Heart right ventricle (tissue), 16 donors: ENCODE data around the gene NIPA2. TPM values are rescaled to one million over a fixed set of nuclear protein-coding genes. Genes with fewer than 3 reads are reported as not detected.
A peak's percentile ranks its signal among the peaks of the same experiment; 100 is the strongest.
"Not testable (repeated sequence)": the region's sequence is repeated elsewhere in the genome, so short reads cannot be mapped to it uniquely, and the experiment has no call there.

ENCODE experiments used
- ATAC-seq, 8 donors: fragments of 200-7000 bp; cut with Tn5 transposase; one replicate each; pipeline ENCODE4 v1.9.1; 2020; ENCODE audit warnings: mild to moderate bottlenecking in 8 of 8, moderate library complexity in 8 of 8, moderate number of reproducible peaks in 1 of 8
- DNase-seq, 2 donors: peaks; one replicate each; pipeline ENCODE4 v3.0.0-alpha.2; 2020
- H3K27ac ChIP-seq, 10 donors: fragments of 200-600 bp; sonication (generic) in 2 of 10; one replicate each; pipeline versions ENCODE4 v1.5.0 to v1.8.0; 2020 to 2022; ENCODE audit warnings: mild to moderate bottlenecking in 3 of 10
- H3K27me3 ChIP-seq, 7 donors: fragments of 200-600 bp; one replicate each; pipeline ENCODE4 v1.8.0; 2021 to 2022; ENCODE audit warnings: mild to moderate bottlenecking in 2 of 7
- H3K36me3 ChIP-seq, 9 donors: fragments of 200-600 bp; sonication (generic) in 1 of 9; one replicate each; pipeline versions ENCODE4 v1.5.0 to v1.8.0; 2020 to 2022; ENCODE audit warnings: mild to moderate bottlenecking in 2 of 9
- H3K4me1 ChIP-seq, 9 donors: fragments of 200-600 bp; sonication (generic) in 1 of 9; one replicate each; pipeline versions ENCODE4 v1.5.0 to v1.8.0; 2020 to 2022; ENCODE audit warnings: mild to moderate bottlenecking in 4 of 9
- H3K4me3 ChIP-seq, 10 donors: fragments of 200-600 bp; sonication (generic) in 2 of 10; one replicate each; pipeline versions ENCODE4 v1.5.0 to v1.8.0; 2020 to 2022; ENCODE audit warnings: mild to moderate bottlenecking in 7 of 10, moderate library complexity in 2 of 10
- H3K9me3 ChIP-seq, 11 donors: fragments of 200-600 bp in 10 of 11; sonication (generic) in 2 of 11; one replicate each; pipeline versions ENCODE4 v1.5.0 to v1.8.0; 2013 to 2022; ENCODE audit warnings: mild to moderate bottlenecking in 2 of 11, control low read depth in 1 of 11, moderate library complexity in 1 of 11
- CTCF ChIP-seq, 9 donors: fragments of 200-600 bp; sonication (generic) in 2 of 9; IDR thresholded peaks; one replicate each; pipeline versions ENCODE4 v1.5.0 to v1.8.0; 2021 to 2022; ENCODE audit warnings: antibody characterized with exemption in 9 of 9, mild to moderate bottlenecking in 5 of 9, moderate library complexity in 1 of 9
- WGBS, 2 donors: extraction: QIAGEN DNeasy Blood & Tissue Kit; methylation state at CpG; one replicate each; pipeline ENCODE4 v1.1.7; 2013; ENCODE audit warnings: inconsistent platforms in 1 of 2; 5-methylcytosine and 5-hydroxymethylcytosine counted together
- intact Hi-C, 10 donors: fragments of 100-400 bp; cut with DNase I; formaldehyde crosslinking; loops; one replicate each; pipeline versions ENCODE4 v1.11.1 to v1.14.2; 2022
- polyA plus RNA-seq, 2 donors: library from polyadenylated mRNA; stranded (reverse); fragments of 200-250 nt; gene quantifications; one replicate each; pipeline ENCODE4 v1.2.3, GENCODE V29; 2013
- total RNA-seq, 10 donors: library from RNA; stranded (reverse); fragmentation: NEBNext Ultra II Directional in 3 of 10; extraction: Animal tissue kit (Norgen Biotek cat#: 25700) in 3 of 10; gene quantifications; one replicate each; pipeline versions ENCODE4 v1.2.1 to v1.2.4, GENCODE V29; 2021 to 2023
- donor health status: Arrhythmogenic right ventricular cardiomyopathy.
- donor health status: ischemic (EF 13 %, LVEDD 7.1; RV severe dilation, severe dysfunction).
- donor health status: healthy with polysubstance abuse.
- donor health status: DM: no; HTN: yes; CAD: no.
- donor health status: DM: no; HTN: no; CAD: no.
- donor health status: ischemic (EF 25% LVEDD 6.9; RV normal size, moderate dysfunction).
- donor health status: ischemic (EF 25% LVEDD 5.7; RV mildly dilated, moderate dysfunction).
- donor health status: healthy.
- donor health status: DM: yes; HTN: yes; CAD: no.
- donor health status: Ischemic cardiomyopathy.
- donor health status: ischemic (EF 35%, LVEDD 5.7; RV mildly dilated, moderate dysfunction).
- donor health status: nonischemic (EF 11% LVEDD 7.7; RV severe dilation, severe dysfunction).
- donor health status: DM: yes; HTN: yes; CAD: no.
- donor health status: PGD.
- donor health status: ischemic (EF 29% LVEDD 5.4; RV normal size, mild dysfunction).
- donor health status: nonischemic (EF 23%, LVEDD 6.1; RV moderate dilation, normal function).

Gene NIPA2
- total and polyA plus RNA-seq, 12 donors, result 4.7 to 30.3 (median 19.3) TPM

- no peaks in the 10 kb centered on the region for H3K9me3 ChIP-seq
- H3K4me1 ChIP-seq, result peaks cover 0 to 10% (median 5%) of the 10 kb centered on the region in 9 donors
- intact Hi-C loops, result no loop called here
- WGBS, 2 donors, result 18 to 26% methylated on average over 2 of the region's 2 CpGs
- no peak overlapping the region for H3K4me3 ChIP-seq
- ATAC-seq (peak in 3 of 8 donors; percentile 62 to 66 (median 63)), DNase-seq (peak in 1 of 2 donors; percentile 28)
- no peak for TF ChIP-seq CTCF (IDR thresholded peaks at IDR 0.05)
- no peaks in the 10 kb centered on the region for H3K27me3 ChIP-seq
- peaks cover 0 to 7% (median 0%) of the 10 kb centered on the region in 9 donors for H3K36me3 ChIP-seq
- H3K27ac ChIP-seq, result no peak overlapping the region
Observed at GRCh38 chr15:22806664-22807063, 31.8 kb upstream of the NIPA2 start.

GRCh38 chr15:22807831-22808230, 30.6 kb upstream of the NIPA2 start:
- H3K9me3 ChIP-seq, DNase-seq, H3K4me3 ChIP-seq, intact Hi-C loops, ATAC-seq, H3K27ac ChIP-seq, H3K27me3 ChIP-seq, H3K4me1 ChIP-seq: not testable (repeated sequence)
- WGBS, 2 donors, result 94 to 95% methylated on average over 9 of the region's 9 CpGs
- peaks cover 0 to 11% (median 0%) of the 10 kb centered on the region in 9 donors for H3K36me3 ChIP-seq

- H3K4me1 ChIP-seq, result peaks cover 0 to 10% (median 5%) of the 10 kb centered on the region in 9 donors
- WGBS, 2 donors, result 98 to 99% methylated on average over 4 of the region's 4 CpGs
- no peak for TF ChIP-seq CTCF (IDR thresholded peaks at IDR 0.05)
- H3K36me3 ChIP-seq, result peaks cover 0 to 14% (median under 1%) of the 10 kb centered on the region in 9 donors
- ATAC-seq (no peak), DNase-seq (no peak)
- no peak overlapping the region for H3K4me3 ChIP-seq
- H3K9me3 ChIP-seq, result no peaks in the 10 kb centered on the region
- no peak overlapping the region for H3K27ac ChIP-seq
- intact Hi-C loops, result no loop called here
- no peaks in the 10 kb centered on the region for H3K27me3 ChIP-seq
Observed at GRCh38 chr15:22808240-22808639, 30.2 kb upstream of the NIPA2 start.

GRCh38 chr15:22808761-22809280, 29.6 kb upstream of the NIPA2 start:
- Histone ChIP-seq H3K4me3 (no peak overlapping the region), H3K27me3 (no peaks in the 10 kb centered on the region), H3K9me3 (no peaks in the 10 kb centered on the region), H3K4me1 (peaks cover 0 to 10% (median 5%) of the 10 kb centered on the region in 9 donors), H3K36me3 (peaks cover 0 to 19% (median 4%) of the 10 kb centered on the region in 9 donors), H3K27ac (no peak overlapping the region)
- no peak for ATAC-seq
- intact Hi-C loops, result no loop called here
- WGBS, 2 donors, result 86 to 98% methylated on average over 7 of the region's 7 CpGs
- no peak for DNase-seq
- no peak for TF ChIP-seq CTCF (IDR thresholded peaks at IDR 0.05)

- intact Hi-C loops, result no loop called here
- DNase-seq, result no peak
- Histone ChIP-seq H3K4me1 (peaks cover 0 to 10% (median 5%) of the 10 kb centered on the region in 9 donors), H3K27me3 (no peaks in the 10 kb centered on the region), H3K9me3 (no peaks in the 10 kb centered on the region), H3K4me3 (no peak overlapping the region), H3K27ac (no peak overlapping the region), H3K36me3 (peaks cover 0 to 32% (median 4%) of the 10 kb centered on the region in 9 donors)
- TF ChIP-seq CTCF (IDR thresholded peaks at IDR 0.05), result no peak
- ATAC-seq, result no peak
- WGBS, 2 donors, result 93% methylated on average over 10 of the region's 10 CpGs
Observed at GRCh38 chr15:22810033-22810852, 28.2 kb upstream of the NIPA2 start.
